Prostate gland (tissue), 2 donors: ENCODE measurements around the gene SLF1.

ENCODE experiments used
- CTCF ChIP-seq, 4 experiments: fragments of 200-600 bp in 2 of 4; fragments of 450-650 bp in 2 of 4; sonication (generic) in 2 of 4; IDR thresholded peaks; 1 replicate in 3 of 4; 2 replicates in 1 of 4; pipeline ENCODE4 v1.5.1; 2016 to 2019; ENCODE audit warnings: antibody characterized with exemption in 4 of 4, mild to moderate bottlenecking in 2 of 4, moderate library complexity in 2 of 4
- POLR2A ChIP-seq: fragments of 450-650 bp; IDR thresholded peaks from one replicate; pipeline ENCODE4 v1.6.1; 2016; ENCODE audit warnings: antibody characterized with exemption, mild to moderate bottlenecking
- POLR2AphosphoS5 ChIP-seq: sonication (generic); formaldehyde crosslinking; IDR thresholded peaks from one replicate; pipeline ENCODE4 v1.6.1; 2017; ENCODE audit warnings: antibody characterized with exemption

- no peak for TF ChIP-seq CTCF (IDR thresholded peaks at IDR 0.05)
- no peak for TF ChIP-seq POLR2A
- no peak for TF ChIP-seq POLR2AphosphoS5
Measured at GRCh38 chr5:94640176-94640575, 21.7 kb downstream of the SLF1 start.
